WTC11 (cell line): Measurements from ENCODE around the gene CCDC82. TPM values are rescaled to one million over a fixed set of nuclear protein-coding genes. Genes with fewer than 3 reads are reported as not detected.

Experiments used
- ATAC-seq: fragments of 200-7000 bp; cut with Tn5 transposase; 2 replicates; pipeline ENCODE4 v1.10.0; 2021; ENCODE audit warnings: mild to moderate bottlenecking, moderate library complexity
- CTCF ChIA-PET: fragments of 300-600 bp; sonication (Branson Sonifier 250); formaldehyde crosslinking; loops from one replicate; lab custom pipeline; 2021; ENCODE audit warnings: antibody characterized with exemption; lab: Charles Lee
- POLR2A ChIA-PET: fragments of 350-600 bp; sonication (Branson Sonifier 250); formaldehyde crosslinking; loops from one replicate; lab custom pipeline; 2021; ENCODE audit warnings: antibody characterized with exemption; lab: Charles Lee
- DNase-seq: peaks from one replicate; pipeline ENCODE4 v3.0.0; 2021; ENCODE audit warnings: low spot score
- H3K27ac Mint-ChIP-seq: 2 replicates; pipeline ENCODE4 v1.8.0; 2021; ENCODE audit warnings: mixed read lengths
- H3K27me3 Mint-ChIP-seq: 2 replicates; pipeline ENCODE4 v1.8.0; 2021; ENCODE audit warnings: low read depth, mild to moderate bottlenecking, moderate library complexity, mixed read lengths
- H3K36me3 Mint-ChIP-seq: 2 replicates; pipeline ENCODE4 v1.8.0; 2021; ENCODE audit warnings: mixed read lengths
- H3K4me1 Mint-ChIP-seq: 2 replicates; pipeline ENCODE4 v1.8.0; 2022; ENCODE audit warnings: mixed read lengths
- H3K4me3 Mint-ChIP-seq: 2 replicates; pipeline ENCODE4 v1.8.0; 2021; ENCODE audit warnings: mild to moderate bottlenecking, moderate library complexity, mixed read lengths
- H3K9me3 Mint-ChIP-seq: 2 replicates; pipeline ENCODE4 v1.8.0; 2021; ENCODE audit warnings: mixed read lengths
- AFF4 ChIP-seq: sonication (generic); formaldehyde crosslinking; IDR thresholded peaks from 2 replicates; pipeline ENCODE4 v1.8.1; 2023; ENCODE audit warnings: mild to moderate bottlenecking, missing genetic modification reagents, borderline replicate concordance
- ATF2 ChIP-seq: sonication (generic); formaldehyde crosslinking; IDR thresholded peaks from 2 replicates; pipeline ENCODE4 v1.8.1; 2022; ENCODE audit warnings: low read depth, missing genetic modification reagents, borderline replicate concordance
- CBFB ChIP-seq: sonication (generic); formaldehyde crosslinking; IDR thresholded peaks from 2 replicates; pipeline ENCODE4 v1.8.1; 2022; ENCODE audit warnings: mild to moderate bottlenecking, low read depth, missing genetic modification reagents
- EMX1 ChIP-seq: fragments of 250-450 bp; sonication (Bioruptor Pico); IDR thresholded peaks from 2 replicates; pipeline ENCODE4 v1.8.0; 2021; ENCODE audit warnings: mild to moderate bottlenecking
- FOXJ3 ChIP-seq: sonication (generic); formaldehyde crosslinking; IDR thresholded peaks from 2 replicates; pipeline ENCODE4 v1.9.0; 2021; ENCODE audit warnings: missing genetic modification reagents, mild to moderate bottlenecking, borderline replicate concordance
- FOXK1 ChIP-seq: sonication (generic); formaldehyde crosslinking; IDR thresholded peaks from 2 replicates; pipeline ENCODE4 v1.8.0; 2022; ENCODE audit warnings: mild to moderate bottlenecking, moderate library complexity, missing genetic modification reagents
- GABPB1 ChIP-seq: sonication (generic); formaldehyde crosslinking; IDR thresholded peaks from 2 replicates; pipeline ENCODE4 v1.8.1; 2023; ENCODE audit warnings: mild to moderate bottlenecking, missing genetic modification reagents
- JAZF1 ChIP-seq: fragments of 250-450 bp; sonication (Bioruptor Pico); IDR thresholded peaks from 2 replicates; pipeline ENCODE4 v1.9.0; 2021; ENCODE audit warnings: moderate library complexity, mild to moderate bottlenecking, inconsistent platforms
- MAX ChIP-seq: sonication (generic); formaldehyde crosslinking; IDR thresholded peaks from 2 replicates; pipeline ENCODE4 v1.8.0; 2022; ENCODE audit warnings: mild to moderate bottlenecking, missing genetic modification reagents
- NFE2L1 ChIP-seq: sonication (generic); formaldehyde crosslinking; IDR thresholded peaks from 2 replicates; pipeline ENCODE4 v1.8.1; 2023; ENCODE audit warnings: missing genetic modification reagents
- SOX15 ChIP-seq: fragments of 250-450 bp; sonication (Bioruptor Pico); IDR thresholded peaks from 2 replicates; pipeline ENCODE4 v1.9.0; 2021; ENCODE audit warnings: mild to moderate bottlenecking
- TEAD4 ChIP-seq: sonication (generic); formaldehyde crosslinking; IDR thresholded peaks from 2 replicates; pipeline ENCODE4 v1.8.0; 2022; ENCODE audit warnings: mild to moderate bottlenecking, missing genetic modification reagents
- ZNF317 ChIP-seq: sonication (generic); formaldehyde crosslinking; IDR thresholded peaks from 2 replicates; pipeline ENCODE4 v1.8.1; 2023; ENCODE audit warnings: low read depth, mild to moderate bottlenecking, moderate library complexity, missing genetic modification reagents, borderline replicate concordance
- ZNF416 ChIP-seq: fragments of 250-450 bp; sonication (Bioruptor Pico); IDR thresholded peaks from 2 replicates; pipeline ENCODE4 v1.9.0; 2021; ENCODE audit warnings: mild to moderate bottlenecking, inconsistent platforms
- total RNA-seq: library from RNA; stranded (reverse); gene quantifications from 3 replicates; pipeline ENCODE4 v1.2.3, GENCODE V29; 2021
- TF ChIP-seq, protein P1 (sequence below): sonication (generic); formaldehyde crosslinking; conservative IDR thresholded peaks from 2 replicates; pipeline ENCODE4 v1.8.1; 2022; ENCODE audit warnings: mild to moderate bottlenecking, missing genetic modification reagents
- TF ChIP-seq, protein P2 (sequence below): sonication (generic); formaldehyde crosslinking; IDR thresholded peaks from 2 replicates; pipeline ENCODE4 v1.8.1; 2023; ENCODE audit warnings: mild to moderate bottlenecking, missing genetic modification reagents, moderate library complexity
- TF ChIP-seq, protein P3 (sequence below): sonication (generic); formaldehyde crosslinking; IDR thresholded peaks from 2 replicates; pipeline ENCODE4 v1.8.1; 2023; ENCODE audit warnings: mild to moderate bottlenecking, missing genetic modification reagents
- TF ChIP-seq, protein P4 (sequence below): sonication (generic); formaldehyde crosslinking; IDR thresholded peaks from 2 replicates; pipeline ENCODE4 v1.8.0; 2022; ENCODE audit warnings: mild to moderate bottlenecking, missing genetic modification reagents

The CCDC82 gene
- total RNA-seq, 1 experiment from 2014 or later, result 16.3 TPM

- H3K27me3 Mint-ChIP-seq, result no peaks in the 10 kb centered on the region
- no peak for DNase-seq
- H3K4me3 Mint-ChIP-seq, result no peak overlapping the region
- CTCF ChIA-PET, result interaction anchor here (1.7 to 2.5 kb wide), 3 partner anchors 26 to 37 kb away, joined by 4 to 14 read pairs (median 7); partner anchors contain the start of gene MAML2
- H3K4me1 Mint-ChIP-seq, result peaks cover 36% of the 10 kb centered on the region
- H3K27ac Mint-ChIP-seq, result peak overlapping the region; percentile 66; the same call in 1 of the 2 replicates
- H3K36me3 Mint-ChIP-seq, result no peaks in the 10 kb centered on the region
- ATAC-seq, result no peak
- POLR2A ChIA-PET, result no interaction called here
- TF ChIP-seq TEAD4 (CRISPR knock-in tag), result no peak
- H3K9me3 Mint-ChIP-seq, result no peaks in the 10 kb centered on the region
These were observed 83.1 kb downstream of the CCDC82 start for GRCh38 chr11:96306600-96306932.

DNA sequence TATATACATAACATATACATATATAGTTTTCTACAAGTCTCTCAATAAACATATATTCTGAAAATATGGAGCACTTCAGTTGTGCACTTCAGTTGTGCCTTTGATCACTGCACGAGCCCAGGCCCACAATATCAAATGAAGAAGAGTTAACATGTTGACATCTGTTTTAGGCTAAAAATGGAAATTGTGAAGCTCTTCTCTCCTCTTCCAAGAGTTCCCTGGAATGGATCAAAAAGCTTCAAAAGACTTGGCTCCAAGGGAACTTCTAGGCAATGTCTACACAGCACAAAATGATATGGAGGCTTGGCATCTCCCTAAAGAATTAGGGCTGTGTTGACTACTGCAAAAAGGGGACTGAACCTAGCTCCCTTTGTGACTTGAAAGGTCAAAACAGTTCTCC, 83.6 kb downstream of the CCDC82 start:
- ChIA-PET POLR2A (no interaction called here), CTCF (interaction anchor here (1.7 to 2.5 kb wide), 3 partner anchors 25 to 37 kb away, joined by 4 to 14 read pairs (median 7); partner anchors contain the start of gene MAML2)
- no peaks in the 10 kb centered on the region for H3K9me3 Mint-ChIP-seq
- no peak overlapping the region for H3K27ac Mint-ChIP-seq
- no peaks in the 10 kb centered on the region for H3K27me3 Mint-ChIP-seq
- H3K4me1 Mint-ChIP-seq, result peaks cover 36% of the 10 kb centered on the region
- ATAC-seq (no peak), DNase-seq (no peak)
- H3K36me3 Mint-ChIP-seq, result no peaks in the 10 kb centered on the region
- no peak overlapping the region for H3K4me3 Mint-ChIP-seq
- TF ChIP-seq GABPB1 (CRISPR knock-in tag) (no peak), JAZF1 (CRISPR knock-in tag) (no peak), ATF2 (CRISPR knock-in tag) (no peak), MAX (no peak), ZNF317 (CRISPR knock-in tag) (no peak), FOXK1 (CRISPR knock-in tag) (no peak), CBFB (CRISPR knock-in tag) (no peak), FOXJ3 (CRISPR knock-in tag) (no peak), SOX15 (CRISPR knock-in tag) (no peak), ZNF416 (CRISPR knock-in tag) (no peak), NFE2L1 (CRISPR knock-in tag) (no peak), EMX1 (no peak), AFF4 (CRISPR knock-in tag) (no peak)
- TF ChIP-seq, protein P1, sequence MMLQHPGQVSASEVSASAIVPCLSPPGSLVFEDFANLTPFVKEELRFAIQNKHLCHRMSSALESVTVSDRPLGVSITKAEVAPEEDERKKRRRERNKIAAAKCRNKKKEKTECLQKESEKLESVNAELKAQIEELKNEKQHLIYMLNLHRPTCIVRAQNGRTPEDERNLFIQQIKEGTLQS (CRISPR knock-in tag), result no peak
- TF ChIP-seq, protein P2, sequence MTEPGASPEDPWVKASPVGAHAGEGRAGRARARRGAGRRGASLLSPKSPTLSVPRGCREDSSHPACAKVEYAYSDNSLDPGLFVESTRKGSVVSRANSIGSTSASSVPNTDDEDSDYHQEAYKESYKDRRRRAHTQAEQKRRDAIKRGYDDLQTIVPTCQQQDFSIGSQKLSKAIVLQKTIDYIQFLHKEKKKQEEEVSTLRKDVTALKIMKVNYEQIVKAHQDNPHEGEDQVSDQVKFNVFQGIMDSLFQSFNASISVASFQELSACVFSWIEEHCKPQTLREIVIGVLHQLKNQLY (CRISPR knock-in tag), result no peak
- TF ChIP-seq, protein P3, sequence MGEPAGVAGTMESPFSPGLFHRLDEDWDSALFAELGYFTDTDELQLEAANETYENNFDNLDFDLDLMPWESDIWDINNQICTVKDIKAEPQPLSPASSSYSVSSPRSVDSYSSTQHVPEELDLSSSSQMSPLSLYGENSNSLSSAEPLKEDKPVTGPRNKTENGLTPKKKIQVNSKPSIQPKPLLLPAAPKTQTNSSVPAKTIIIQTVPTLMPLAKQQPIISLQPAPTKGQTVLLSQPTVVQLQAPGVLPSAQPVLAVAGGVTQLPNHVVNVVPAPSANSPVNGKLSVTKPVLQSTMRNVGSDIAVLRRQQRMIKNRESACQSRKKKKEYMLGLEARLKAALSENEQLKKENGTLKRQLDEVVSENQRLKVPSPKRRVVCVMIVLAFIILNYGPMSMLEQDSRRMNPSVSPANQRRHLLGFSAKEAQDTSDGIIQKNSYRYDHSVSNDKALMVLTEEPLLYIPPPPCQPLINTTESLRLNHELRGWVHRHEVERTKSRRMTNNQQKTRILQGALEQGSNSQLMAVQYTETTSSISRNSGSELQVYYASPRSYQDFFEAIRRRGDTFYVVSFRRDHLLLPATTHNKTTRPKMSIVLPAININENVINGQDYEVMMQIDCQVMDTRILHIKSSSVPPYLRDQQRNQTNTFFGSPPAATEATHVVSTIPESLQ, result no peak
- TF ChIP-seq, protein P4, sequence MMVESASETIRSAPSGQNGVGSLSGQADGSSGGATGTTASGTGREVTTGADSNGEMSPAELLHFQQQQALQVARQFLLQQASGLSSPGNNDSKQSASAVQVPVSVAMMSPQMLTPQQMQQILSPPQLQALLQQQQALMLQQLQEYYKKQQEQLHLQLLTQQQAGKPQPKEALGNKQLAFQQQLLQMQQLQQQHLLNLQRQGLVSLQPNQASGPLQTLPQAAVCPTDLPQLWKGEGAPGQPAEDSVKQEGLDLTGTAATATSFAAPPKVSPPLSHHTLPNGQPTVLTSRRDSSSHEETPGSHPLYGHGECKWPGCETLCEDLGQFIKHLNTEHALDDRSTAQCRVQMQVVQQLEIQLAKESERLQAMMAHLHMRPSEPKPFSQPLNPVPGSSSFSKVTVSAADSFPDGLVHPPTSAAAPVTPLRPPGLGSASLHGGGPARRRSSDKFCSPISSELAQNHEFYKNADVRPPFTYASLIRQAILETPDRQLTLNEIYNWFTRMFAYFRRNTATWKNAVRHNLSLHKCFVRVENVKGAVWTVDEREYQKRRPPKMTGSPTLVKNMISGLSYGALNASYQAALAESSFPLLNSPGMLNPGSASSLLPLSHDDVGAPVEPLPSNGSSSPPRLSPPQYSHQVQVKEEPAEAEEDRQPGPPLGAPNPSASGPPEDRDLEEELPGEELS, result no peak
